OCI-LY7 (cell line): ENCODE measurements around the gene ZNF277.

Source experiments
- CTCF ChIP-seq: fragments of 200-600 bp; sonication (generic); conservative IDR thresholded peaks from 2 replicates; pipeline ENCODE4 v1.5.1; 2014; ENCODE audit warnings: mild to moderate bottlenecking, antibody characterized with exemption, low read length, moderate library complexity, mixed read lengths
- EZH2phosphoT487 ChIP-seq: fragments of 200-600 bp; sonication (generic); IDR thresholded peaks from 2 replicates; pipeline ENCODE4 v1.6.1; 2018; ENCODE audit warnings: low read depth, borderline replicate concordance, mild to moderate bottlenecking, mixed run types, antibody characterized with exemption, low read length, moderate library complexity, mixed read lengths

GRCh38 chr7:112372101-112372500 is 165.6 kb downstream of the ZNF277 start:
- no peak for TF ChIP-seq CTCF
- TF ChIP-seq EZH2phosphoT487 = no peak
